CD8-positive, alpha-beta memory T cell (primary cell): Measurements from ENCODE around the gene KRTAP2-4. TPM values are rescaled to one million over a fixed set of nuclear protein-coding genes. Genes with fewer than 3 reads are reported as not detected.
"Not testable (repeated sequence)": the region's sequence is repeated elsewhere in the genome, so short reads cannot be mapped to it uniquely, and the experiment has no call there.

ENCODE experiments used
- CTCF ChIA-PET: fragments of 350-600 bp; sonication (Branson Sonifier 250); formaldehyde crosslinking; loops from one replicate; lab custom pipeline; 2021; ENCODE audit warnings: antibody characterized with exemption; lab: Charles Lee
- POLR2A ChIA-PET: fragments of 350-600 bp; sonication (Branson Sonifier 250); formaldehyde crosslinking; loops from one replicate; lab custom pipeline; 2021; ENCODE audit warnings: antibody characterized with exemption; lab: Charles Lee
- DNase-seq, 5 donors: peaks; one replicate each; pipeline versions ENCODE4 v3.0.0 to v3.0.0-alpha.2; 2020 to 2022; ENCODE audit warnings: mixed read lengths in 1 of 5
- H3K27ac ChIP-seq: one replicate; pipeline ENCODE4 v1.7.0; 2013; ENCODE audit warnings: low read depth, mild to moderate bottlenecking, low read length, moderate library complexity
- H3K27me3 ChIP-seq: 2 replicates; pipeline ENCODE4 v1.7.0; 2013; ENCODE audit warnings: low read length, mild to moderate bottlenecking; ENCODE audit not compliant: insufficient read depth, poor library complexity, severe bottlenecking
- H3K36me3 ChIP-seq: 2 replicates; pipeline ENCODE4 v1.7.0; 2013; ENCODE audit warnings: mild to moderate bottlenecking, low read length, moderate library complexity; ENCODE audit not compliant: insufficient read depth
- H3K4me1 ChIP-seq: 2 replicates; pipeline ENCODE4 v1.7.0; 2013; ENCODE audit warnings: mild to moderate bottlenecking, low read length, moderate library complexity; ENCODE audit not compliant: insufficient read depth
- H3K4me3 ChIP-seq: 2 replicates; pipeline ENCODE4 v1.7.0; 2013; ENCODE audit warnings: mild to moderate bottlenecking, low read length
- H3K9me3 ChIP-seq: 2 replicates; pipeline ENCODE4 v1.7.0; 2013; ENCODE audit warnings: mild to moderate bottlenecking, low read length
- H3K27ac Mint-ChIP-seq, 8 donors: one replicate each; pipeline ENCODE4 v1.8.0; 2020 to 2021; ENCODE audit warnings: mixed read lengths in 8 of 8, mild to moderate bottlenecking in 6 of 8, inconsistent platforms in 3 of 8, moderate library complexity in 3 of 8
- H3K27me3 Mint-ChIP-seq, 2 donors: one replicate each; pipeline ENCODE4 v1.8.0; 2020 to 2021; ENCODE audit warnings: mixed read lengths in 2 of 2, mild to moderate bottlenecking in 1 of 2, moderate library complexity in 1 of 2
- H3K36me3 Mint-ChIP-seq, 3 donors: one replicate each; pipeline ENCODE4 v1.8.0; 2020 to 2021; ENCODE audit warnings: mixed read lengths in 3 of 3, inconsistent platforms in 1 of 3, mild to moderate bottlenecking in 1 of 3
- H3K4me1 Mint-ChIP-seq, 3 donors: one replicate each; pipeline ENCODE4 v1.8.0; 2020 to 2021; ENCODE audit warnings: mixed read lengths in 3 of 3, inconsistent platforms in 1 of 3, mild to moderate bottlenecking in 1 of 3
- H3K4me3 Mint-ChIP-seq, 7 donors: one replicate each; pipeline ENCODE4 v1.8.0; 2020 to 2021; ENCODE audit warnings: mixed read lengths in 7 of 7, mild to moderate bottlenecking in 6 of 7, moderate library complexity in 4 of 7, inconsistent platforms in 2 of 7
- H3K9me3 Mint-ChIP-seq, 5 donors: one replicate each; pipeline ENCODE4 v1.8.0; 2020 to 2022; ENCODE audit warnings: mixed read lengths in 5 of 5, mild to moderate bottlenecking in 3 of 5, moderate library complexity in 2 of 5, inconsistent platforms in 1 of 5
- polyA plus RNA-seq: library from polyadenylated mRNA; unstranded; fragments of 300-500 nt; fragmentation: Illumina TruSeq; gene quantifications from one replicate; pipeline ENCODE4 v1.2.3, GENCODE V29; 2021
- total RNA-seq, 2 experiments: library from RNA; stranded (reverse); gene quantifications; one replicate each; pipeline ENCODE4 v1.2.3, GENCODE V29; 2021

Gene KRTAP2-4
- total and polyA plus RNA-seq, 3 experiments from 2014 or later, result not detected

GRCh38 chr17:41083427-41083826, 17.7 kb upstream of the KRTAP2-4 start:
- H3K27ac Mint-ChIP-seq, H3K36me3 ChIP-seq, CTCF ChIA-PET, H3K9me3 ChIP-seq, H3K27me3 ChIP-seq, H3K4me3 Mint-ChIP-seq, H3K4me1 Mint-ChIP-seq, H3K9me3 Mint-ChIP-seq, H3K27ac ChIP-seq, H3K36me3 Mint-ChIP-seq, H3K4me3 ChIP-seq, H3K4me1 ChIP-seq, DNase-seq: not testable (repeated sequence)
- peaks cover 11 to 30% of the 10 kb centered on the region in 2 donors for H3K27me3 Mint-ChIP-seq
- POLR2A ChIA-PET, result interaction anchor here (0.6 kb wide), 1 partner anchor 35 kb away, joined by 3 read pairs; the partner anchor contains the start of gene KRTAP4-11

- CTCF ChIA-PET, result no interaction called here
- H3K9me3 Mint-ChIP-seq, result no peaks in the 10 kb centered on the region
- Histone ChIP-seq H3K9me3 (no peaks in the 10 kb centered on the region), H3K4me1 (no peaks in the 10 kb centered on the region), H3K27me3 (no peaks in the 10 kb centered on the region), H3K36me3 (no peaks in the 10 kb centered on the region), H3K27ac (no peak overlapping the region), H3K4me3 (no peak overlapping the region)
- H3K27me3 Mint-ChIP-seq, result peaks cover 11 to 35% of the 10 kb centered on the region in 2 donors
- no peaks in the 10 kb centered on the region for H3K4me1 Mint-ChIP-seq
- no peaks in the 10 kb centered on the region for H3K36me3 Mint-ChIP-seq
- H3K4me3 Mint-ChIP-seq, result no peak overlapping the region
- H3K27ac Mint-ChIP-seq, result no peak overlapping the region
- POLR2A ChIA-PET, result no interaction called here
- no peak for DNase-seq
These were observed 16.9 kb upstream of the KRTAP2-4 start for GRCh38 chr17:41082626-41083025.

DNA sequence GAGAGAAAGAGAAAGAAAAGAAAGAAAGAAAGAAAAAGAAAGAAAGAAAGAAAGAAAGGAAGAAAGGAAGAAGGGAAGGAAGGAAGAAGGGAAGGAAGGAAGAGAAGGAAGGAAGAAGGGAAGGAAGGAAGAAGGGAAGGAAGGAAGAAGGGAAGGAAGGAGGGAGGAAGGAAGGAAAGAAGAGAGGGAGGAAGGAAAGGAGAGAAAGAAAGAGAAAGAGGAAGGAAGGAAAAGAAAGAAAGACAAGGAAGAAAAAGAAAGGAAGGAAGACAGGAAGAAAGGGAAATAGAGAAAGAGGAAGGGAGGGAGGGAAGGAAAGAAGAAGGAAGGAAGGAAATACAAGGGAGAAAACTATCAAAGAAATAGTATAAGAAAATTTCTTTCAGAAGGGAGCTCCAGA, 11.1 kb upstream of the KRTAP2-4 start:
- no peaks in the 10 kb centered on the region for H3K4me1 ChIP-seq
- DNase-seq, result no peak
- H3K9me3 ChIP-seq, result no peaks in the 10 kb centered on the region
- CTCF ChIA-PET, result no interaction called here
- Mint-ChIP-seq H3K36me3 (no peaks in the 10 kb centered on the region), H3K9me3 (no peaks in the 10 kb centered on the region), H3K27ac (no peak overlapping the region), H3K4me1 (no peaks in the 10 kb centered on the region), H3K4me3 (no peak overlapping the region), H3K27me3 (peaks cover 22 to 49% of the 10 kb centered on the region in 2 donors)
- no peaks in the 10 kb centered on the region for H3K36me3 ChIP-seq
- H3K4me3 ChIP-seq, result no peak overlapping the region
- peaks cover 7% of the 10 kb centered on the region for H3K27me3 ChIP-seq
- H3K27ac ChIP-seq, result no peak overlapping the region
- POLR2A ChIA-PET, result no interaction called here

- H3K27me3 ChIP-seq, result peaks cover 7% of the 10 kb centered on the region
- DNase-seq, result no peak
- peaks cover 20 to 33% of the 10 kb centered on the region in 2 donors for H3K27me3 Mint-ChIP-seq
- H3K9me3 Mint-ChIP-seq, result no peaks in the 10 kb centered on the region
- no peaks in the 10 kb centered on the region for H3K9me3 ChIP-seq
- H3K36me3 Mint-ChIP-seq, result no peaks in the 10 kb centered on the region
- H3K27ac ChIP-seq, result no peak overlapping the region
- ChIA-PET POLR2A (no interaction called here), CTCF (no interaction called here)
- no peaks in the 10 kb centered on the region for H3K4me1 ChIP-seq
- peaks cover 0 to 2% (median 0%) of the 10 kb centered on the region in 3 donors for H3K4me1 Mint-ChIP-seq
- H3K36me3 ChIP-seq, result no peaks in the 10 kb centered on the region
- H3K27ac Mint-ChIP-seq, result no peak overlapping the region
- no peak overlapping the region for H3K4me3 Mint-ChIP-seq
- no peak overlapping the region for H3K4me3 ChIP-seq
These were observed 8.0 kb upstream of the KRTAP2-4 start for GRCh38 chr17:41073676-41074075.

DNA sequence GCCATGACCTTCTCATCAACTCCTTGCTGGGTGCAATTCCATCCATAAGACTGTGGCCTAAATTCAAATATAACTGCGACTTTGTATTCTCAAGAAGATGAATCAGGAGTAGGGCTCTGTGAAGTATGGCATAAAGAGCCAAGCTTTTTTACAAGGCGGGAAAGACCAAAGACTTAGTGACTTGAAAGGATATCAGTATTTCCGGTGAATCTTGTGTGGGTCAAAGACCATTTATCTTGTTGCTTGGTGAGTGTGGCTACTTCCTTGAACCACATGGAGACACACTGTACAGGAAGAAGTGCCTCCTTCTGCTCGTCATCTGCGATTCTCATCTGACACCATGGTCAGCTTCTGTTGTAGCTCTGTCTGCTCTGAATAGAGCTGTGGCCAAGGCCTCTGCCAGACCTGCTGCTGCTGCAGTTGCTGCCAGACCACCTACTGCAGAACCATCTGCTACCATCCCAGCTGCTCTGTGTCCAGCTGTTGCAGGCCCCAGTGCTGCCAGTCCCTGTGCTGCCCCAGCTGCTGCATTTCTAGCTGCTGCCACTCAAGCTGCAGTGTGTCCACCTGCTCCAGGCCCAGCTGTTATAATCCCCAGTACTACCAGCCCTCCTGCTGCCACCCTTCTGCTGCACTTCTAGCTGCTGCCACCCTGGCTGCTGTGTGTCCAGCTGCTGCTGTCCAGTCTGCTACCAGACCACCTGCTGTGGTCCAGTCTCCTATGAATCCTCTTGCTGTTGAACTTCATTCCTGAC, 6.1 kb upstream of the KRTAP2-4 start:
- Histone ChIP-seq H3K27me3 (peaks cover 2% of the 10 kb centered on the region), H3K36me3 (no peaks in the 10 kb centered on the region), H3K4me1 (no peaks in the 10 kb centered on the region), H3K4me3 (no peak overlapping the region), H3K9me3 (no peaks in the 10 kb centered on the region), H3K27ac (no peak overlapping the region)
- ChIA-PET CTCF (interaction anchor here (1.5 kb wide), 1 partner anchor 577 kb away, joined by 4 read pairs; no protein-coding TSS in a partner anchor), POLR2A (no interaction called here)
- no peak overlapping the region for H3K27ac Mint-ChIP-seq
- H3K9me3 Mint-ChIP-seq, result no peaks in the 10 kb centered on the region
- DNase-seq, result no peak
- peaks cover 0 to 2% (median 0%) of the 10 kb centered on the region in 3 donors for H3K4me1 Mint-ChIP-seq
- H3K4me3 Mint-ChIP-seq, result no peak overlapping the region
- no peaks in the 10 kb centered on the region for H3K36me3 Mint-ChIP-seq
- H3K27me3 Mint-ChIP-seq, result peaks cover 17 to 20% of the 10 kb centered on the region in 2 donors

GRCh38 chr17:41069031-41069430, 3.4 kb upstream of the KRTAP2-4 start:
- Histone ChIP-seq H3K36me3 (no peaks in the 10 kb centered on the region), H3K27ac (no peak overlapping the region), H3K4me3 (no peak overlapping the region), H3K9me3 (no peaks in the 10 kb centered on the region), H3K27me3 (no peaks in the 10 kb centered on the region), H3K4me1 (no peaks in the 10 kb centered on the region)
- H3K4me3 Mint-ChIP-seq, result no peak overlapping the region
- peaks cover 0 to 2% (median 0%) of the 10 kb centered on the region in 3 donors for H3K4me1 Mint-ChIP-seq
- no peaks in the 10 kb centered on the region for H3K36me3 Mint-ChIP-seq
- POLR2A ChIA-PET, result no interaction called here
- no peaks in the 10 kb centered on the region for H3K9me3 Mint-ChIP-seq
- CTCF ChIA-PET, result no interaction called here
- H3K27me3 Mint-ChIP-seq, result peaks cover 8% of the 10 kb centered on the region in 2 donors
- DNase-seq, result no peak
- H3K27ac Mint-ChIP-seq, result no peak overlapping the region

DNA sequence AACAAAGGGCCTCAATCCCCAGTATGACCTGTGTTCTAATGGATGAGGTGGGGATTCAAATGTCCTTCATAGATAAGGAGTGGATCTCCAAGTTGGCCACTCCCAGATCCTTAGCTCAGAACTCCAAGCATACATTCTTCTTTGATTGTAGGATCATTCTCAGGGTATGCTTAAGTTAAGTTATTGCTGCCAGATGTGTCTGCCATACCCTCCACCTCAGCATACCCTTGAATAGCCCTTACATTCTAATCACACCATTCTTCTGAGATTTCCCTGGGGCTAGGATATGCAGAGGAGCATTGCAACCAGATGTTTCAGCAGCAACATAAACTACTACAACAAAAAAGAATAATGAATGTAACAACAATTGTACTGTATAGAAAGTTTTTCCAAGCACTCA, 1.6 kb upstream of the KRTAP2-4 start:
- H3K36me3 Mint-ChIP-seq, result no peaks in the 10 kb centered on the region
- H3K4me1 Mint-ChIP-seq, result peaks cover 0 to 2% (median 0%) of the 10 kb centered on the region in 3 donors
- no peak for DNase-seq
- Histone ChIP-seq H3K27ac (no peak overlapping the region), H3K36me3 (no peaks in the 10 kb centered on the region), H3K4me1 (no peaks in the 10 kb centered on the region), H3K27me3 (no peaks in the 10 kb centered on the region), H3K9me3 (no peaks in the 10 kb centered on the region), H3K4me3 (no peak overlapping the region)
- H3K9me3 Mint-ChIP-seq, result no peaks in the 10 kb centered on the region
- peaks cover 5 to 13% of the 10 kb centered on the region in 2 donors for H3K27me3 Mint-ChIP-seq
- POLR2A ChIA-PET, result no interaction called here
- no peak overlapping the region for H3K27ac Mint-ChIP-seq
- CTCF ChIA-PET, result no interaction called here
- no peak overlapping the region for H3K4me3 Mint-ChIP-seq

DNA sequence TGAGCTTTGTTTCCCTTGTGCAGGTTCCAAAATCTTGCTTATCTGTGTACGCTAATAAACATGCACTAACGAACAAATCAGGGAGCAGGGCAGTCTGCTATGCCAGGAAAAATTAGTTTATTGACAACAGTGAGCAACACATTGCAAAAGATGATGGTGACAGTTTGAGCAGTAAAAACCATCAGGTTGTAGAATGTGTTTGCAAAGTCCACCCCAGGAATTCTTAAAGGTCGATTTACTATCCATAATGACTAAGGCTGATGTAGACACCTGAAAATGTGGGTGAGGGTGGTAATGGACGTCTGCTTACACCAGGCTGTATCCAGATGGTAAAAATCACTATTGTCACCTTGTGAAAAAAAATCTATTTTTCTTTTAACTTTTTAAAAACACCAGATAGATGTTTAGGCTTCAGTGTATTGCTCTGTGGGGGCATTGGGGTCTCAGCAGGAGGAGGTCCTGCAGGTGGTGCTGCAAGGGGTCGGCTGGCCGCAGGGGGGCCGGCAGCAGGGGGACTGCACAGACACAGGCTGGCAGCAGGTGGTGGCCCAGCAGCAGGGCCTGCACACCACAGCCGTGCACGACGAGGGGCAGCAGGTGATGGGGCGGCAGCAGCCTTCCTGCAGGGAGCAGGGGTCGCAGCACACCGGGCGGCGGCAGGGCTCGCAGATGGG, 526 bp downstream of the KRTAP2-4 start:
- H3K36me3 Mint-ChIP-seq, H3K4me1 ChIP-seq, CTCF ChIA-PET, H3K4me3 ChIP-seq, H3K27me3 ChIP-seq, H3K36me3 ChIP-seq, H3K9me3 ChIP-seq, DNase-seq, H3K4me1 Mint-ChIP-seq, H3K27ac ChIP-seq, H3K9me3 Mint-ChIP-seq, H3K27ac Mint-ChIP-seq, H3K4me3 Mint-ChIP-seq: not testable (repeated sequence)
- peaks cover 20 to 28% of the 10 kb centered on the region in 2 donors for H3K27me3 Mint-ChIP-seq
- POLR2A ChIA-PET, result interaction anchor here (0.6 kb wide), 1 partner anchor 13 kb away, joined by 6 read pairs; no protein-coding TSS in a partner anchor
